Effector memory CD4-positive, alpha-beta T cell (primary cell): ENCODE measurements around the gene SORCS3.

ENCODE experiments used
- DNase-seq, 3 donors: peaks; one replicate each; pipeline ENCODE4 v3.0.0-alpha.2; 2020
- H3K27ac ChIP-seq: 2 replicates; pipeline ENCODE4 v1.7.0; 2013; ENCODE audit warnings: mild to moderate bottlenecking, low read length, moderate library complexity; ENCODE audit not compliant: insufficient read depth, poor library complexity, severe bottlenecking
- H3K27me3 ChIP-seq: replicated peaks from 2 replicates; pipeline ENCODE4 v1.7.0; 2013; ENCODE audit warnings: mild to moderate bottlenecking, low read length; ENCODE audit not compliant: insufficient read depth, control insufficient read depth, poor library complexity, severe bottlenecking
- H3K36me3 ChIP-seq: 2 replicates; pipeline ENCODE4 v1.7.0; 2013; ENCODE audit warnings: mild to moderate bottlenecking, low read length, moderate library complexity; ENCODE audit not compliant: control insufficient read depth, insufficient read depth
- H3K4me1 ChIP-seq: 2 replicates; pipeline ENCODE4 v1.7.0; 2013; ENCODE audit warnings: low read length, mild to moderate bottlenecking; ENCODE audit not compliant: control insufficient read depth, insufficient read depth, poor library complexity, severe bottlenecking
- H3K4me3 ChIP-seq: 2 replicates; pipeline ENCODE4 v1.7.0; 2013; ENCODE audit warnings: low read length, low read depth, mild to moderate bottlenecking; ENCODE audit not compliant: insufficient read depth, poor library complexity, severe bottlenecking
- H3K9me3 ChIP-seq: 2 replicates; pipeline ENCODE4 v1.7.0; 2013; ENCODE audit warnings: mild to moderate bottlenecking, low read length, moderate library complexity; ENCODE audit not compliant: control insufficient read depth

The SORCS3 gene

GRCh38 chr10:105189463-105189800 is 548.3 kb downstream of the SORCS3 start:
- Histone ChIP-seq H3K27me3 (no peaks in the 10 kb centered on the region), H3K4me1 (no peaks in the 10 kb centered on the region), H3K4me3 (no peak overlapping the region), H3K9me3 (no peaks in the 10 kb centered on the region), H3K36me3 (no peaks in the 10 kb centered on the region), H3K27ac (no peak overlapping the region)
- no peak for DNase-seq

GRCh38 chr10:105192146-105192545 is 551.1 kb downstream of the SORCS3 start:
- Histone ChIP-seq H3K4me3 (no peak overlapping the region), H3K9me3 (no peaks in the 10 kb centered on the region), H3K27me3 (no peaks in the 10 kb centered on the region), H3K4me1 (no peaks in the 10 kb centered on the region), H3K36me3 (no peaks in the 10 kb centered on the region), H3K27ac (no peak overlapping the region)
- DNase-seq: no peak

GRCh38 chr10:105192861-105193260 is 551.8 kb downstream of the SORCS3 start:
- no peaks in the 10 kb centered on the region for H3K4me1 ChIP-seq
- no peaks in the 10 kb centered on the region for H3K27me3 ChIP-seq
- no peak overlapping the region for H3K4me3 ChIP-seq
- H3K36me3 ChIP-seq: no peaks in the 10 kb centered on the region
- no peaks in the 10 kb centered on the region for H3K9me3 ChIP-seq
- DNase-seq: no peak
- H3K27ac ChIP-seq: no peak overlapping the region

GRCh38 chr10:105195831-105196230 is 554.7 kb downstream of the SORCS3 start:
- H3K27me3 ChIP-seq: no peaks in the 10 kb centered on the region
- no peaks in the 10 kb centered on the region for H3K9me3 ChIP-seq
- DNase-seq: no peak

GRCh38 chr10:105197598-105198364 is 556.7 kb downstream of the SORCS3 start:
- H3K4me1 ChIP-seq: no peaks in the 10 kb centered on the region
- H3K36me3 ChIP-seq: no peaks in the 10 kb centered on the region
- no peaks in the 10 kb centered on the region for H3K9me3 ChIP-seq
- H3K27ac ChIP-seq: no peak overlapping the region
- DNase-seq: no peak
- H3K27me3 ChIP-seq: no peaks in the 10 kb centered on the region
- no peak overlapping the region for H3K4me3 ChIP-seq

More at GRCh38 chr10:105195831-105196230, 554.7 kb downstream of the SORCS3 start:
- H3K36me3 ChIP-seq: no peaks in the 10 kb centered on the region
- no peak overlapping the region for H3K27ac ChIP-seq
- H3K4me3 ChIP-seq: no peak overlapping the region
- no peaks in the 10 kb centered on the region for H3K4me1 ChIP-seq

GRCh38 chr10:105206616-105207015 is 565.5 kb downstream of the SORCS3 start:
- H3K27ac ChIP-seq: no peak overlapping the region
- no peaks in the 10 kb centered on the region for H3K4me1 ChIP-seq
- no peak overlapping the region for H3K4me3 ChIP-seq
- no peaks in the 10 kb centered on the region for H3K36me3 ChIP-seq
- DNase-seq: no peak
- H3K27me3 ChIP-seq: no peaks in the 10 kb centered on the region
- no peaks in the 10 kb centered on the region for H3K9me3 ChIP-seq

- Histone ChIP-seq H3K27ac (no peak overlapping the region), H3K36me3 (no peaks in the 10 kb centered on the region), H3K4me3 (no peak overlapping the region), H3K27me3 (no peaks in the 10 kb centered on the region), H3K9me3 (no peaks in the 10 kb centered on the region), H3K4me1 (no peaks in the 10 kb centered on the region)
- no peak for DNase-seq
These were observed 566.4 kb downstream of the SORCS3 start for GRCh38 chr10:105207476-105207995.

- no peak for DNase-seq
- no peaks in the 10 kb centered on the region for H3K9me3 ChIP-seq
These were observed 569.5 kb downstream of the SORCS3 start for GRCh38 chr10:105210546-105210945.

GRCh38 chr10:105237685-105238084 is 596.6 kb downstream of the SORCS3 start:
- H3K27ac ChIP-seq: no peak overlapping the region
- H3K4me1 ChIP-seq: no peaks in the 10 kb centered on the region

More at GRCh38 chr10:105210546-105210945, 569.5 kb downstream of the SORCS3 start:
- Histone ChIP-seq H3K36me3 (no peaks in the 10 kb centered on the region), H3K27me3 (no peaks in the 10 kb centered on the region), H3K27ac (no peak overlapping the region), H3K4me3 (no peak overlapping the region), H3K4me1 (no peaks in the 10 kb centered on the region)

GRCh38 chr10:105239311-105240219 is 598.5 kb downstream of the SORCS3 start:
- Histone ChIP-seq H3K36me3 (no peaks in the 10 kb centered on the region), H3K4me3 (no peak overlapping the region), H3K9me3 (no peaks in the 10 kb centered on the region), H3K4me1 (no peaks in the 10 kb centered on the region), H3K27ac (no peak overlapping the region), H3K27me3 (no peaks in the 10 kb centered on the region)
- no peak for DNase-seq

More at GRCh38 chr10:105237685-105238084, 596.6 kb downstream of the SORCS3 start:
- no peak overlapping the region for H3K4me3 ChIP-seq
- no peaks in the 10 kb centered on the region for H3K9me3 ChIP-seq
- DNase-seq: no peak
- no peaks in the 10 kb centered on the region for H3K36me3 ChIP-seq
- no peaks in the 10 kb centered on the region for H3K27me3 ChIP-seq
